Keratinocyte (primary cell): ENCODE measurements around the gene CTXND1. TPM values are rescaled to one million over a fixed set of nuclear protein-coding genes. Genes with fewer than 3 reads are reported as not detected.

Source experiments
- DNase-seq: peaks from one replicate; pipeline ENCODE4 v3.0.0-alpha.2; 2011; ENCODE audit warnings: low read depth, missing footprints, low spot score
- FAIRE-seq: peaks from 2 replicates; lab custom pipeline; 2011; peaks lifted over from hg19 to GRCh38; lab: Jason Lieb, UNC
- H2AFZ ChIP-seq: 2 replicates; pipeline ENCODE4 v1.6.0; 2012; ENCODE audit warnings: low read length, control low read depth, inconsistent platforms; ENCODE audit not compliant: control insufficient read depth
- H3K27ac ChIP-seq: 2 replicates; pipeline ENCODE4 v1.5.1; 2011; ENCODE audit warnings: low read length; ENCODE audit not compliant: control insufficient read depth, insufficient read depth
- H3K27me3 ChIP-seq: 3 replicates; pipeline ENCODE4 v1.6.0; 2011; ENCODE audit warnings: low read length; ENCODE audit not compliant: control insufficient read depth, insufficient read depth; ENCODE audit errors: extremely low read depth
- H3K36me3 ChIP-seq, 2 experiments: 2 replicates in 1 of 2; 3 replicates in 1 of 2; pipeline ENCODE4 v1.5.1; 2011; ENCODE audit warnings: low read length in 2 of 2, mild to moderate bottlenecking in 1 of 2; ENCODE audit not compliant: control insufficient read depth in 2 of 2, insufficient read depth in 2 of 2; ENCODE audit errors: extremely low read depth in 1 of 2
- H3K4me1 ChIP-seq: 3 replicates; pipeline ENCODE4 v1.5.1; 2011; ENCODE audit warnings: low read length; ENCODE audit not compliant: control insufficient read depth, insufficient read depth; ENCODE audit errors: extremely low read depth
- H3K4me2 ChIP-seq: 3 replicates; pipeline ENCODE4 v1.6.0; 2011; ENCODE audit warnings: low read depth, low read length; ENCODE audit not compliant: control insufficient read depth, insufficient read depth; ENCODE audit errors: extremely low read depth
- H3K4me3 ChIP-seq, 3 experiments: fragments of 200-600 bp in 1 of 3; sonication (generic) in 1 of 3; 2 replicates in 2 of 3; 3 replicates in 1 of 3; pipeline ENCODE4 v1.5.1; 2011 to 2016; ENCODE audit warnings: low read length in 3 of 3, mild to moderate bottlenecking in 3 of 3, control low read depth in 2 of 3, inconsistent platforms in 1 of 3, low read depth in 1 of 3, mixed read lengths in 1 of 3, mixed run types in 1 of 3, moderate library complexity in 1 of 3; ENCODE audit not compliant: control insufficient read depth in 2 of 3, insufficient read depth in 2 of 3; ENCODE audit errors: extremely low read depth in 1 of 3
- H3K79me2 ChIP-seq: 2 replicates; pipeline ENCODE4 v1.6.0; 2012; ENCODE audit warnings: low read length; ENCODE audit not compliant: control insufficient read depth, insufficient read depth
- H3K9ac ChIP-seq: 3 replicates; pipeline ENCODE4 v1.6.0; 2011; ENCODE audit warnings: low read length; ENCODE audit not compliant: control insufficient read depth, insufficient read depth; ENCODE audit errors: extremely low read depth
- H3K9me1 ChIP-seq: 3 replicates; pipeline ENCODE4 v1.6.0; 2011; ENCODE audit warnings: low read length; ENCODE audit not compliant: control insufficient read depth, insufficient read depth; ENCODE audit errors: extremely low read depth
- H3K9me3 ChIP-seq: 2 replicates; pipeline ENCODE4 v1.5.1; 2012; ENCODE audit warnings: low read depth, low read length; ENCODE audit not compliant: control insufficient read depth
- H4K20me1 ChIP-seq: 3 replicates; pipeline ENCODE4 v1.6.0; 2011; ENCODE audit warnings: low read length; ENCODE audit not compliant: control insufficient read depth, insufficient read depth; ENCODE audit errors: extremely low read depth
- CTCF ChIP-seq, 3 experiments: IDR thresholded peaks in 1 of 3; conservative IDR thresholded peaks in 1 of 3; optimal IDR thresholded peaks in 1 of 3; 2 replicates in 2 of 3; 3 replicates in 1 of 3; pipeline versions ENCODE3 to v1.5.1; 2011; ENCODE audit warnings: low read length in 3 of 3, mild to moderate bottlenecking in 3 of 3, moderate library complexity in 2 of 3, control low read depth in 1 of 3, inconsistent platforms in 1 of 3; ENCODE audit not compliant: insufficient read depth in 2 of 3; ENCODE audit errors: extremely low read depth in 1 of 3
- EZH2 ChIP-seq: IDR thresholded peaks from one replicate; pipeline ENCODE4 v1.6.1; 2012; ENCODE audit warnings: inconsistent platforms, mild to moderate bottlenecking, low read length, moderate library complexity
- dilution Hi-C: fragments of 300-500 bp; cut with MboI; formaldehyde crosslinking; loops from one replicate; pipeline ENCODE4 v1.7.0; 2020; ENCODE audit warnings: low sequenced_read_pairs; ENCODE audit not compliant: extremely low pct_ligation_motif_present
- polyA plus RNA-seq, 5 experiments: library from polyadenylated mRNA; depleted of rRNA in 3 of 5; stranded (reverse) in 3 of 5; stranded (forward) in 1 of 5; unstranded in 1 of 5; fragments of >200 nt; gene quantifications; 1 replicate in 1 of 5; 2 replicates in 3 of 5; 3 replicates in 1 of 5; pipeline versions ENCODE4 v1.2.1 to v1.2.3, GENCODE V29; 2011 to 2012; ENCODE audit warnings: missing spikeins in 2 of 5, low read depth in 1 of 5, low replicate concordance in 1 of 5

CTXND1 gene
- polyA plus RNA-seq, 1 donor (not counting 4 experiments of a cell fraction or from before 2014, with no cell fraction given) = not detected

- Histone ChIP-seq H3K9me1 (no peaks in the 10 kb centered on the region), H3K36me3 (no peaks in the 10 kb centered on the region), H3K27me3 (peaks cover 17% of the 10 kb centered on the region), H3K4me3 (no peak overlapping the region), H3K9ac (no peak overlapping the region), H3K4me2 (no peak overlapping the region), H3K79me2 (no peaks in the 10 kb centered on the region), H3K4me1 (no peaks in the 10 kb centered on the region), H3K9me3 (no peaks in the 10 kb centered on the region), H2AFZ (no peak overlapping the region), H4K20me1 (no peaks in the 10 kb centered on the region), H3K27ac (no peak overlapping the region)
- TF ChIP-seq CTCF (optimal IDR thresholded peaks at IDR 0.05 in 1 of 3, IDR thresholded peaks at IDR 0.05 in 1 of 3, conservative IDR thresholded peaks at IDR 0.05 in 1 of 3; ENCODE audit: extremely low read depth in 1 of 3, insufficient read depth in 2 of 3, low read length in 3 of 3) (no peak), EZH2 (no peak)
- FAIRE-seq (no peak), DNase-seq (no peak)
- dilution Hi-C loops = no loop called here
Measured at GRCh38 chr15:80242802-80243201, 9.2 kb downstream of the CTXND1 start.

- Histone ChIP-seq H3K9ac (no peak overlapping the region), H3K4me1 (no peaks in the 10 kb centered on the region), H3K27me3 (peaks cover 16% of the 10 kb centered on the region), H3K9me1 (no peaks in the 10 kb centered on the region), H3K36me3 (no peaks in the 10 kb centered on the region), H3K9me3 (no peaks in the 10 kb centered on the region), H4K20me1 (no peaks in the 10 kb centered on the region), H3K4me3 (no peak overlapping the region), H2AFZ (no peak overlapping the region), H3K79me2 (no peaks in the 10 kb centered on the region), H3K4me2 (no peak overlapping the region), H3K27ac (no peak overlapping the region)
- DNase-seq (peak; percentile 11), FAIRE-seq (no peak)
- TF ChIP-seq CTCF (optimal IDR thresholded peaks at IDR 0.05 in 1 of 3, IDR thresholded peaks at IDR 0.05 in 1 of 3, conservative IDR thresholded peaks at IDR 0.05 in 1 of 3; ENCODE audit: extremely low read depth in 1 of 3, insufficient read depth in 2 of 3, low read length in 3 of 3) (peak; percentile 57 to 86 (median 64)), EZH2 (no peak)
- dilution Hi-C loops = no loop called here
Measured at GRCh38 chr15:80242132-80242769, 9.8 kb downstream of the CTXND1 start.
